IMR-90 (cell line): Measurements from ENCODE around the gene KRTAP19-8. TPM values are rescaled to one million over a fixed set of nuclear protein-coding genes. Genes with fewer than 3 reads are reported as not detected.

ENCODE experiments used
- ATAC-seq: fragments of 200-7000 bp; cut with Tn5 transposase; 2 replicates; pipeline ENCODE4 v1.9.1; 2020; ENCODE audit warnings: low read depth, mild to moderate bottlenecking, moderate library complexity
- BruUV-seq: library from RNA; stranded (reverse); fragments of 400-500 nt; replicated peaks from 2 replicates; lab custom pipeline; 2021; lab: Mats Ljungman, UMichigan
- CTCF ChIA-PET: fragments of 300-600 bp; formaldehyde crosslinking; extraction: SDS; loops from one replicate; lab custom pipeline; 2021; ENCODE audit warnings: antibody characterized with exemption; lab: Yijun Ruan, JAX
- POLR2A ChIA-PET: fragments of 300-600 bp; sonication (Branson Sonifier 250); formaldehyde crosslinking; loops from one replicate; lab custom pipeline; 2022; ENCODE audit warnings: antibody characterized with exemption; ENCODE audit not compliant: unreplicated experiment; lab: Charles Lee
- DNase-seq: peaks from one replicate; pipeline ENCODE4 v3.0.0; 2013
- H2AFZ ChIP-seq: replicated peaks from 2 replicates; pipeline ENCODE3; 2013; ENCODE audit warnings: low read length, mild to moderate bottlenecking; ENCODE audit not compliant: poor library complexity
- H2AK5ac ChIP-seq: 2 replicates; pipeline ENCODE4 v1.6.1; 2013; ENCODE audit warnings: low read depth, low read length, inconsistent platforms
- H2AK9ac ChIP-seq: replicated peaks from 2 replicates; pipeline ENCODE3; 2013; ENCODE audit warnings: mild to moderate bottlenecking, low read depth, low read length, moderate library complexity; ENCODE audit not compliant: poor library complexity
- H2BK120ac ChIP-seq: 2 replicates; pipeline ENCODE4 v1.6.1; 2013; ENCODE audit warnings: low read depth, low read length, inconsistent platforms
- H2BK15ac ChIP-seq: 3 replicates; pipeline ENCODE4 v1.6.1; 2013; ENCODE audit warnings: low read depth, low read length, inconsistent platforms
- H2BK20ac ChIP-seq: 2 replicates; pipeline ENCODE4 v1.6.1; 2013; ENCODE audit warnings: low read depth, mild to moderate bottlenecking, inconsistent platforms, low read length, moderate library complexity
- H2BK5ac ChIP-seq: 2 replicates; pipeline ENCODE4 v1.6.1; 2013; ENCODE audit warnings: mild to moderate bottlenecking, low read depth, low read length, inconsistent platforms; ENCODE audit not compliant: poor library complexity, severe bottlenecking
- H3K14ac ChIP-seq: replicated peaks from 2 replicates; pipeline ENCODE4 v1.6.1; 2013; ENCODE audit warnings: low read depth, low read length, inconsistent platforms
- H3K18ac ChIP-seq: 2 replicates; pipeline ENCODE4 v1.6.1; 2013; ENCODE audit warnings: low read depth, low read length, control low read depth
- H3K23ac ChIP-seq: 2 replicates; pipeline ENCODE4 v1.6.1; 2013; ENCODE audit warnings: low read depth, low read length, inconsistent platforms
- H3K27ac ChIP-seq: 2 replicates; pipeline ENCODE4 v1.5.1; 2013; ENCODE audit warnings: mild to moderate bottlenecking, control low read depth, low read length; ENCODE audit not compliant: insufficient read depth
- H3K27me3 ChIP-seq: 2 replicates; pipeline ENCODE4 v1.6.1; 2013; ENCODE audit warnings: low read length; ENCODE audit not compliant: control insufficient read depth, insufficient read depth
- H3K36me3 ChIP-seq: 2 replicates; pipeline ENCODE4 v1.6.1; 2013; ENCODE audit warnings: low read length, mixed read lengths; ENCODE audit not compliant: control insufficient read depth, insufficient read depth
- H3K4ac ChIP-seq: 2 replicates; pipeline ENCODE4 v1.6.1; 2013; ENCODE audit warnings: low read depth, low read length, inconsistent platforms
- H3K4me1 ChIP-seq: 2 replicates; pipeline ENCODE4 v1.6.1; 2013; ENCODE audit warnings: low read length, mixed read lengths; ENCODE audit not compliant: control insufficient read depth, insufficient read depth
- H3K4me2 ChIP-seq: 2 replicates; pipeline ENCODE4 v1.6.1; 2013; ENCODE audit warnings: low read depth, mild to moderate bottlenecking, control low read depth, low read length, moderate library complexity
- H3K4me3 ChIP-seq: 2 replicates; pipeline ENCODE4 v1.5.1; 2013; ENCODE audit warnings: low read depth, mild to moderate bottlenecking, control low read depth, low read length, moderate library complexity; ENCODE audit not compliant: insufficient read depth
- H3K56ac ChIP-seq: 2 replicates; pipeline ENCODE4 v1.6.1; 2013; ENCODE audit warnings: low read length, inconsistent platforms; ENCODE audit not compliant: insufficient read depth; ENCODE audit errors: extremely low read depth
- H3K79me1 ChIP-seq, 2 experiments: 2 replicates each; pipeline ENCODE4 v1.6.1; 2013; ENCODE audit warnings: low read length in 2 of 2, inconsistent platforms in 1 of 2, low read depth in 1 of 2
- H3K9ac ChIP-seq: 2 replicates; pipeline ENCODE4 v1.6.1; 2013; ENCODE audit warnings: low read depth, low read length, control low read depth
- H3K9me1 ChIP-seq: 2 replicates; pipeline ENCODE4 v1.6.1; 2013; ENCODE audit warnings: low read length, inconsistent platforms; ENCODE audit not compliant: insufficient read depth
- H3K9me3 ChIP-seq: 2 replicates; pipeline ENCODE4 v1.6.1; 2013; ENCODE audit warnings: low read length; ENCODE audit not compliant: control insufficient read depth, insufficient read depth
- H4K20me1 ChIP-seq: 2 replicates; pipeline ENCODE4 v1.6.1; 2013; ENCODE audit warnings: low read length, inconsistent platforms; ENCODE audit not compliant: insufficient read depth
- H4K5ac ChIP-seq: 2 replicates; pipeline ENCODE4 v1.6.1; 2013; ENCODE audit warnings: mild to moderate bottlenecking, low read depth, low read length, control low read depth
- H4K8ac ChIP-seq, 2 experiments: 2 replicates each; pipeline ENCODE4 v1.6.1; 2013; ENCODE audit warnings: low read depth in 2 of 2, low read length in 2 of 2, control low read depth in 1 of 2, inconsistent platforms in 1 of 2
- H4K91ac ChIP-seq: 2 replicates; pipeline ENCODE4 v1.6.1; 2013; ENCODE audit warnings: low read depth, low read length, inconsistent platforms; ENCODE audit not compliant: insufficient read depth
- BHLHE40 ChIP-seq: fragments of 150-350 bp; IDR thresholded peaks from 2 replicates; pipeline ENCODE4 v1.6.1; 2016; ENCODE audit warnings: mild to moderate bottlenecking, low read depth, low read length
- CTCF ChIP-seq: conservative IDR thresholded peaks from 2 replicates; pipeline ENCODE4 v1.5.1; 2012; ENCODE audit warnings: mild to moderate bottlenecking, low read depth, low read length, improper control_type of control experiment
- FOS ChIP-seq: fragments of 150-350 bp; IDR thresholded peaks from 2 replicates; pipeline ENCODE4 v1.6.1; 2016; ENCODE audit warnings: low read depth, low read length
- MAFK ChIP-seq: IDR thresholded peaks from 2 replicates; pipeline ENCODE4 v1.6.1; 2012; ENCODE audit warnings: low read depth, low read length, improper control_type of control experiment
- MAZ ChIP-seq: IDR thresholded peaks from 2 replicates; pipeline ENCODE4 v1.6.1; 2012; ENCODE audit warnings: low read depth, mild to moderate bottlenecking, low read length, improper control_type of control experiment, moderate library complexity, borderline replicate concordance
- MXI1 ChIP-seq: IDR thresholded peaks from 2 replicates; pipeline ENCODE4 v1.6.1; 2012; ENCODE audit warnings: low read depth, mild to moderate bottlenecking, low read length, moderate library complexity, borderline replicate concordance
- NFE2L2 ChIP-seq: fragments of 150-350 bp; IDR thresholded peaks from 2 replicates; pipeline ENCODE4 v1.6.1; 2016; ENCODE audit warnings: low read depth, mild to moderate bottlenecking, low read length
- POLR2A ChIP-seq: IDR thresholded peaks from 2 replicates; pipeline ENCODE4 v1.6.1; 2012; ENCODE audit warnings: mild to moderate bottlenecking, low read depth, low read length
- RAD21 ChIP-seq: IDR thresholded peaks from 2 replicates; pipeline ENCODE4 v1.6.1; 2012; ENCODE audit warnings: low read length, improper control_type of control experiment
- RCOR1 ChIP-seq: IDR thresholded peaks from 2 replicates; pipeline ENCODE4 v1.6.1; 2012; ENCODE audit warnings: mild to moderate bottlenecking, low read length, improper control_type of control experiment; ENCODE audit not compliant: insufficient replicate concordance
- RFX5 ChIP-seq: IDR thresholded peaks from 2 replicates; pipeline ENCODE4 v1.8.0; 2012; ENCODE audit warnings: low read depth, mild to moderate bottlenecking, low read length, moderate library complexity
- SMC3 ChIP-seq: fragments of 150-350 bp; IDR thresholded peaks from 2 replicates; pipeline ENCODE4 v1.6.1; 2016; ENCODE audit warnings: low read depth, mild to moderate bottlenecking, antibody characterized with exemption, low read length, moderate library complexity
- WGBS, 2 experiments: methylation state at CpG; one replicate each; pipeline versions ENCODE4 v1.1.5 to v1.1.7; 2013; ENCODE audit warnings: missing lambda C conversion rate in 2 of 2; ENCODE audit not compliant: insufficient read length in 1 of 2; ENCODE audit errors: extremely low coverage in 2 of 2; 5-methylcytosine and 5-hydroxymethylcytosine counted together
- dilution Hi-C: fragments of 300-500 bp; cut with HindIII; formaldehyde crosslinking; loops from one replicate; pipeline ENCODE4 v1.14.3; 2018; ENCODE audit warnings: low sequenced_read_pairs; ENCODE audit not compliant: unreplicated experiment
- in situ Hi-C: fragments of 300-500 bp; cut with MboI; formaldehyde crosslinking; loops from 3 replicates; pipeline ENCODE4 v1.14.3; 2019; ENCODE audit warnings: low sequenced_read_pairs, inconsistent platforms, mixed read lengths
- intact Hi-C: fragments of 100-400 bp; cut with micrococcal nuclease; formaldehyde crosslinking; loops from 2 replicates; pipeline ENCODE4 v1.10.0; 2022
- polyA plus RNA-seq, 3 experiments: library from polyadenylated mRNA; depleted of rRNA; stranded (reverse); fragments of >200 nt; gene quantifications; 2 replicates each; pipeline ENCODE4 v1.2.3, GENCODE V29; 2012; ENCODE audit warnings: low replicate concordance in 1 of 3
- total RNA-seq: library from RNA; depleted of rRNA; stranded (reverse); fragments of >200 nt; gene quantifications from 2 replicates; pipeline ENCODE4 v1.2.3, GENCODE V29; 2012
- TF ChIP-seq, protein P1 (sequence below): fragments of 150-350 bp; IDR thresholded peaks from 2 replicates; pipeline ENCODE4 v1.6.1; 2017; ENCODE audit warnings: mild to moderate bottlenecking, antibody characterized with exemption, low read length, low read depth
- TF ChIP-seq, protein P2 (sequence below): fragments of 150-350 bp; IDR thresholded peaks from 2 replicates; pipeline ENCODE4 v1.6.1; 2016; ENCODE audit warnings: low read depth, mild to moderate bottlenecking, low read length, moderate library complexity, borderline replicate concordance

The KRTAP19-8 gene
- total and polyA plus RNA-seq, 2 of the 4 experiments (the other 2 are of a cell fraction): not detected

- CTCF ChIA-PET: no interaction called here
- BruUV-seq: no TSS peak
- Histone ChIP-seq H3K9ac (no peak overlapping the region), H3K23ac (no peak overlapping the region), H3K9me1 (no peaks in the 10 kb centered on the region), H4K8ac (no peak overlapping the region), H2BK5ac (no peak overlapping the region), H3K9me3 (no peaks in the 10 kb centered on the region; the same call in 1 of the 2 replicates), H4K91ac (no peak overlapping the region), H3K36me3 (no peaks in the 10 kb centered on the region), H3K27me3 (no peaks in the 10 kb centered on the region), H2AK5ac (no peak overlapping the region), H3K79me1 (no peaks in the 10 kb centered on the region), H3K4ac (no peak overlapping the region), H2BK20ac (no peak overlapping the region), H3K18ac (no peak overlapping the region), H4K5ac (no peak overlapping the region), H3K56ac (no peak overlapping the region), H2AK9ac (no peak overlapping the region), H3K4me1 (no peaks in the 10 kb centered on the region), H3K27ac (no peak overlapping the region), H3K4me3 (no peak overlapping the region), H2BK120ac (no peak overlapping the region), H3K4me2 (no peak overlapping the region), H2BK15ac (no peak overlapping the region), H3K14ac (no peak overlapping the region), H4K20me1 (no peaks in the 10 kb centered on the region), H2AFZ (no peak overlapping the region)
- dilution Hi-C loops: no loop called here
- POLR2A ChIA-PET: no interaction called here
- DNase-seq: no peak
- 69% methylated on average over 7 of the region's 34 CpGs; no CpG with 5 or more reads in 1 of the 2 experiments for WGBS, 2 experiments
- no peak for ATAC-seq
- TF ChIP-seq, protein P1, sequence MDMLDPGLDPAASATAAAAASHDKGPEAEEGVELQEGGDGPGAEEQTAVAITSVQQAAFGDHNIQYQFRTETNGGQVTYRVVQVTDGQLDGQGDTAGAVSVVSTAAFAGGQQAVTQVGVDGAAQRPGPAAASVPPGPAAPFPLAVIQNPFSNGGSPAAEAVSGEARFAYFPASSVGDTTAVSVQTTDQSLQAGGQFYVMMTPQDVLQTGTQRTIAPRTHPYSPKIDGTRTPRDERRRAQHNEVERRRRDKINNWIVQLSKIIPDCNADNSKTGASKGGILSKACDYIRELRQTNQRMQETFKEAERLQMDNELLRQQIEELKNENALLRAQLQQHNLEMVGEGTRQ: no peak
- TF ChIP-seq MXI1: no peak
- TF ChIP-seq NFE2L2: no peak
- TF ChIP-seq FOS: no peak
- no peak for TF ChIP-seq SMC3
- no peak for TF ChIP-seq MAFK
- TF ChIP-seq RCOR1: no peak
- TF ChIP-seq POLR2A: no peak
- TF ChIP-seq, protein P2, sequence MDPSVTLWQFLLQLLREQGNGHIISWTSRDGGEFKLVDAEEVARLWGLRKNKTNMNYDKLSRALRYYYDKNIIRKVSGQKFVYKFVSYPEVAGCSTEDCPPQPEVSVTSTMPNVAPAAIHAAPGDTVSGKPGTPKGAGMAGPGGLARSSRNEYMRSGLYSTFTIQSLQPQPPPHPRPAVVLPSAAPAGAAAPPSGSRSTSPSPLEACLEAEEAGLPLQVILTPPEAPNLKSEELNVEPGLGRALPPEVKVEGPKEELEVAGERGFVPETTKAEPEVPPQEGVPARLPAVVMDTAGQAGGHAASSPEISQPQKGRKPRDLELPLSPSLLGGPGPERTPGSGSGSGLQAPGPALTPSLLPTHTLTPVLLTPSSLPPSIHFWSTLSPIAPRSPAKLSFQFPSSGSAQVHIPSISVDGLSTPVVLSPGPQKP: no peak
- TF ChIP-seq BHLHE40: no peak
- TF ChIP-seq CTCF: no peak
- no peak for TF ChIP-seq MAZ
- TF ChIP-seq RFX5: no peak
- no peak for TF ChIP-seq RAD21
- in situ Hi-C loops: loop anchor here (25.0 kb wide), 1 partner anchor 2001 kb away; no protein-coding TSS in a partner anchor
- intact Hi-C loops: loop anchor here (5.0 kb wide), 2 partner anchors 256 to 1996 kb away; no protein-coding TSS in a partner anchor
Measured at GRCh38 chr21:31087639-31088473, 49.6 kb upstream of the KRTAP19-8 start.
